IMR-90 (cell line): ENCODE data around the gene MICAL3. TPM values are rescaled to one million over a fixed set of nuclear protein-coding genes. Genes with fewer than 3 reads are reported as not detected.
A peak's percentile ranks its signal among the peaks of the same experiment; 100 is the strongest.
"Not testable (repeated sequence)": the region's sequence is repeated elsewhere in the genome, so short reads cannot be mapped to it uniquely, and the experiment has no call there.

Experiments used
- ATAC-seq: fragments of 200-7000 bp; cut with Tn5 transposase; 2 replicates; pipeline ENCODE4 v1.9.1; 2020; ENCODE audit warnings: low read depth, mild to moderate bottlenecking, moderate library complexity
- BruUV-seq: library from RNA; stranded (reverse); fragments of 400-500 nt; replicated peaks from 2 replicates; lab custom pipeline; 2021; lab: Mats Ljungman, UMichigan
- CTCF ChIA-PET: fragments of 300-600 bp; formaldehyde crosslinking; extraction: SDS; loops from one replicate; lab custom pipeline; 2021; ENCODE audit warnings: antibody characterized with exemption; lab: Yijun Ruan, JAX
- POLR2A ChIA-PET: fragments of 300-600 bp; sonication (Branson Sonifier 250); formaldehyde crosslinking; loops from one replicate; lab custom pipeline; 2022; ENCODE audit warnings: antibody characterized with exemption; ENCODE audit not compliant: unreplicated experiment; lab: Charles Lee
- DNase-seq: peaks from one replicate; pipeline ENCODE4 v3.0.0; 2013
- H2AFZ ChIP-seq: replicated peaks from 2 replicates; pipeline ENCODE3; 2013; ENCODE audit warnings: low read length, mild to moderate bottlenecking; ENCODE audit not compliant: poor library complexity
- H2AK5ac ChIP-seq: 2 replicates; pipeline ENCODE4 v1.6.1; 2013; ENCODE audit warnings: low read depth, low read length, inconsistent platforms
- H2AK9ac ChIP-seq: replicated peaks from 2 replicates; pipeline ENCODE3; 2013; ENCODE audit warnings: mild to moderate bottlenecking, low read depth, low read length, moderate library complexity; ENCODE audit not compliant: poor library complexity
- H2BK120ac ChIP-seq: 2 replicates; pipeline ENCODE4 v1.6.1; 2013; ENCODE audit warnings: low read depth, low read length, inconsistent platforms
- H2BK15ac ChIP-seq: 3 replicates; pipeline ENCODE4 v1.6.1; 2013; ENCODE audit warnings: low read depth, low read length, inconsistent platforms
- H2BK20ac ChIP-seq: 2 replicates; pipeline ENCODE4 v1.6.1; 2013; ENCODE audit warnings: low read depth, mild to moderate bottlenecking, inconsistent platforms, low read length, moderate library complexity
- H2BK5ac ChIP-seq: 2 replicates; pipeline ENCODE4 v1.6.1; 2013; ENCODE audit warnings: mild to moderate bottlenecking, low read depth, low read length, inconsistent platforms; ENCODE audit not compliant: poor library complexity, severe bottlenecking
- H3K14ac ChIP-seq: replicated peaks from 2 replicates; pipeline ENCODE4 v1.6.1; 2013; ENCODE audit warnings: low read depth, low read length, inconsistent platforms
- H3K18ac ChIP-seq: 2 replicates; pipeline ENCODE4 v1.6.1; 2013; ENCODE audit warnings: low read depth, low read length, control low read depth
- H3K23ac ChIP-seq: 2 replicates; pipeline ENCODE4 v1.6.1; 2013; ENCODE audit warnings: low read depth, low read length, inconsistent platforms
- H3K27ac ChIP-seq: 2 replicates; pipeline ENCODE4 v1.5.1; 2013; ENCODE audit warnings: mild to moderate bottlenecking, control low read depth, low read length; ENCODE audit not compliant: insufficient read depth
- H3K27me3 ChIP-seq: 2 replicates; pipeline ENCODE4 v1.6.1; 2013; ENCODE audit warnings: low read length; ENCODE audit not compliant: control insufficient read depth, insufficient read depth
- H3K36me3 ChIP-seq: 2 replicates; pipeline ENCODE4 v1.6.1; 2013; ENCODE audit warnings: low read length, mixed read lengths; ENCODE audit not compliant: control insufficient read depth, insufficient read depth
- H3K4ac ChIP-seq: 2 replicates; pipeline ENCODE4 v1.6.1; 2013; ENCODE audit warnings: low read depth, low read length, inconsistent platforms
- H3K4me1 ChIP-seq: 2 replicates; pipeline ENCODE4 v1.6.1; 2013; ENCODE audit warnings: low read length, mixed read lengths; ENCODE audit not compliant: control insufficient read depth, insufficient read depth
- H3K4me2 ChIP-seq: 2 replicates; pipeline ENCODE4 v1.6.1; 2013; ENCODE audit warnings: low read depth, mild to moderate bottlenecking, control low read depth, low read length, moderate library complexity
- H3K4me3 ChIP-seq: 2 replicates; pipeline ENCODE4 v1.5.1; 2013; ENCODE audit warnings: low read depth, mild to moderate bottlenecking, control low read depth, low read length, moderate library complexity; ENCODE audit not compliant: insufficient read depth
- H3K56ac ChIP-seq: 2 replicates; pipeline ENCODE4 v1.6.1; 2013; ENCODE audit warnings: low read length, inconsistent platforms; ENCODE audit not compliant: insufficient read depth; ENCODE audit errors: extremely low read depth
- H3K79me1 ChIP-seq, 2 experiments: 2 replicates each; pipeline ENCODE4 v1.6.1; 2013; ENCODE audit warnings: low read length in 2 of 2, inconsistent platforms in 1 of 2, low read depth in 1 of 2
- H3K9ac ChIP-seq: 2 replicates; pipeline ENCODE4 v1.6.1; 2013; ENCODE audit warnings: low read depth, low read length, control low read depth
- H3K9me1 ChIP-seq: 2 replicates; pipeline ENCODE4 v1.6.1; 2013; ENCODE audit warnings: low read length, inconsistent platforms; ENCODE audit not compliant: insufficient read depth
- H3K9me3 ChIP-seq: 2 replicates; pipeline ENCODE4 v1.6.1; 2013; ENCODE audit warnings: low read length; ENCODE audit not compliant: control insufficient read depth, insufficient read depth
- H4K20me1 ChIP-seq: 2 replicates; pipeline ENCODE4 v1.6.1; 2013; ENCODE audit warnings: low read length, inconsistent platforms; ENCODE audit not compliant: insufficient read depth
- H4K5ac ChIP-seq: 2 replicates; pipeline ENCODE4 v1.6.1; 2013; ENCODE audit warnings: mild to moderate bottlenecking, low read depth, low read length, control low read depth
- H4K8ac ChIP-seq, 2 experiments: 2 replicates each; pipeline ENCODE4 v1.6.1; 2013; ENCODE audit warnings: low read depth in 2 of 2, low read length in 2 of 2, control low read depth in 1 of 2, inconsistent platforms in 1 of 2
- H4K91ac ChIP-seq: 2 replicates; pipeline ENCODE4 v1.6.1; 2013; ENCODE audit warnings: low read depth, low read length, inconsistent platforms; ENCODE audit not compliant: insufficient read depth
- CEBPB ChIP-seq: IDR thresholded peaks from 2 replicates; pipeline ENCODE4 v1.6.1; 2012; ENCODE audit warnings: low read depth, low read length, improper control_type of control experiment
- CHD1 ChIP-seq: IDR thresholded peaks from 2 replicates; pipeline ENCODE4 v1.6.1; 2012; ENCODE audit warnings: low read depth, low read length, improper control_type of control experiment
- MXI1 ChIP-seq: IDR thresholded peaks from 2 replicates; pipeline ENCODE4 v1.6.1; 2012; ENCODE audit warnings: low read depth, mild to moderate bottlenecking, low read length, moderate library complexity, borderline replicate concordance
- RAD21 ChIP-seq: IDR thresholded peaks from 2 replicates; pipeline ENCODE4 v1.6.1; 2012; ENCODE audit warnings: low read length, improper control_type of control experiment
- RCOR1 ChIP-seq: IDR thresholded peaks from 2 replicates; pipeline ENCODE4 v1.6.1; 2012; ENCODE audit warnings: mild to moderate bottlenecking, low read length, improper control_type of control experiment; ENCODE audit not compliant: insufficient replicate concordance
- USF2 ChIP-seq: fragments of 150-350 bp; IDR thresholded peaks from 2 replicates; pipeline ENCODE4 v1.6.1; 2017; ENCODE audit warnings: mild to moderate bottlenecking, antibody characterized with exemption, low read length, low read depth
- WGBS, 2 experiments: methylation state at CpG; one replicate each; pipeline versions ENCODE4 v1.1.5 to v1.1.7; 2013; ENCODE audit warnings: missing lambda C conversion rate in 2 of 2; ENCODE audit not compliant: insufficient read length in 1 of 2; ENCODE audit errors: extremely low coverage in 2 of 2; 5-methylcytosine and 5-hydroxymethylcytosine counted together
- dilution Hi-C: fragments of 300-500 bp; cut with HindIII; formaldehyde crosslinking; loops from one replicate; pipeline ENCODE4 v1.14.3; 2018; ENCODE audit warnings: low sequenced_read_pairs; ENCODE audit not compliant: unreplicated experiment
- in situ Hi-C: fragments of 300-500 bp; cut with MboI; formaldehyde crosslinking; loops from 3 replicates; pipeline ENCODE4 v1.14.3; 2019; ENCODE audit warnings: low sequenced_read_pairs, inconsistent platforms, mixed read lengths
- intact Hi-C: fragments of 100-400 bp; cut with micrococcal nuclease; formaldehyde crosslinking; loops from 2 replicates; pipeline ENCODE4 v1.10.0; 2022
- polyA plus RNA-seq, 3 experiments: library from polyadenylated mRNA; depleted of rRNA; stranded (reverse); fragments of >200 nt; gene quantifications; 2 replicates each; pipeline ENCODE4 v1.2.3, GENCODE V29; 2012; ENCODE audit warnings: low replicate concordance in 1 of 3
- total RNA-seq: library from RNA; depleted of rRNA; stranded (reverse); fragments of >200 nt; gene quantifications from 2 replicates; pipeline ENCODE4 v1.2.3, GENCODE V29; 2012

The MICAL3 gene
- total and polyA plus RNA-seq, 2 of the 4 experiments (the other 2 are of a cell fraction): 17.6 to 26.8 TPM

DNA sequence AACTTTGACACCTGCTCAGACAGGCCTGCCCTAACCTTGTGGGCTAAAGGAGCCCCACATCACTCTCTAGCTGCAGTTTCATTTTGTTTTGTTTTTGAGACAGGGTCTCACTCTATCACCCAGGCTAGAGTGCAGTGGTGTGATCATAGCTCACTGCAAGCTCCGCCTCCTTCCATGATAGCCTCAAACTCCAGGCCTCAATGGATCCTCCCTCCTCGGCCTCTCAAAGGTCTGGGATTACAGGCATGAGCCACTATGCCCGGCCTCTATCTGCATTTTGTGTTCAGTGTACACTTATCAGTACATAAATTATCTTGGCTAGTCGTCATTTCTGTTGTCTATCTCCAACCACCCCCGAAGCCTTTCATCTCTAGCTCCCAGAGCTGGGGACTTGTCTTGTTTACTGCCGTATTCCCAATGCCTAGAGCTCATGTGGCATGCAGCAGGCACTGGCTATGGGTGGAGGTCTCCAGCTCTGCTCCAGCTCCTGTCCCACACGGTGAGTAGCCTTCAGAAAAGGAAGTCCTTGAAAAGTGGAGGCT is 31.3 kb upstream of the MICAL3 start:
- Histone ChIP-seq H3K18ac (peak overlapping the region; percentile 14), H3K79me1 (no peaks in the 10 kb centered on the region), H2BK5ac (peak overlapping the region; percentile 39), H2AK5ac (peak overlapping the region; percentile 71), H3K27ac (peak overlapping the region; percentile 63), H3K4me1 (peaks cover 14% of the 10 kb centered on the region), H3K4ac (peak overlapping the region; percentile 82), H3K56ac (no peak overlapping the region), H4K20me1 (no peaks in the 10 kb centered on the region), H2BK120ac (peak overlapping the region; percentile 84), H4K91ac (peak overlapping the region; percentile 64), H3K9ac (no peak overlapping the region), H3K36me3 (no peaks in the 10 kb centered on the region), H3K23ac (peak overlapping the region; percentile 57; the same call in 1 of the 2 replicates), H2BK20ac (peak overlapping the region; percentile 71; the same call in 1 of the 2 replicates), H2BK15ac (peak overlapping the region; percentile 86; the same call in 2 of the 3 replicates), H3K4me3 (no peak overlapping the region), H3K4me2 (no peak overlapping the region), H2AK9ac (peak overlapping the region; percentile 56), H4K8ac (peak overlapping the region; percentile 63 to 64; a peak in 3 of 4 replicates), H2AFZ (peak overlapping the region; percentile 81), H3K27me3 (no peaks in the 10 kb centered on the region), H3K9me1 (peaks cover 12% of the 10 kb centered on the region), H3K14ac (peak overlapping the region; percentile 67), H4K5ac (peak overlapping the region; percentile 20), H3K9me3 (no peaks in the 10 kb centered on the region)
- intact Hi-C loops: no loop called here
- in situ Hi-C loops: loop anchor here (25.0 kb wide), 1 partner anchor 493 kb away; the partner anchor contains the start of gene SLC25A18
- ATAC-seq: no peak
- dilution Hi-C loops: no loop called here
- no peak for DNase-seq
- WGBS, 2 experiments: 83% methylated on average over 1 of the region's 7 CpGs; no CpG with 5 or more reads in 1 of the 2 experiments
- BruUV-seq: no TSS peak
- TF ChIP-seq RCOR1 (no peak), MXI1 (no peak), RAD21 (no peak), CEBPB (no peak), USF2 (no peak), CHD1 (no peak)
- CTCF ChIA-PET: interaction anchor here (0.5 to 1.4 kb wide), 3 partner anchors 20 to 335 kb away, joined by 4 read pairs; no protein-coding TSS in a partner anchor
- POLR2A ChIA-PET: no interaction called here

DNA sequence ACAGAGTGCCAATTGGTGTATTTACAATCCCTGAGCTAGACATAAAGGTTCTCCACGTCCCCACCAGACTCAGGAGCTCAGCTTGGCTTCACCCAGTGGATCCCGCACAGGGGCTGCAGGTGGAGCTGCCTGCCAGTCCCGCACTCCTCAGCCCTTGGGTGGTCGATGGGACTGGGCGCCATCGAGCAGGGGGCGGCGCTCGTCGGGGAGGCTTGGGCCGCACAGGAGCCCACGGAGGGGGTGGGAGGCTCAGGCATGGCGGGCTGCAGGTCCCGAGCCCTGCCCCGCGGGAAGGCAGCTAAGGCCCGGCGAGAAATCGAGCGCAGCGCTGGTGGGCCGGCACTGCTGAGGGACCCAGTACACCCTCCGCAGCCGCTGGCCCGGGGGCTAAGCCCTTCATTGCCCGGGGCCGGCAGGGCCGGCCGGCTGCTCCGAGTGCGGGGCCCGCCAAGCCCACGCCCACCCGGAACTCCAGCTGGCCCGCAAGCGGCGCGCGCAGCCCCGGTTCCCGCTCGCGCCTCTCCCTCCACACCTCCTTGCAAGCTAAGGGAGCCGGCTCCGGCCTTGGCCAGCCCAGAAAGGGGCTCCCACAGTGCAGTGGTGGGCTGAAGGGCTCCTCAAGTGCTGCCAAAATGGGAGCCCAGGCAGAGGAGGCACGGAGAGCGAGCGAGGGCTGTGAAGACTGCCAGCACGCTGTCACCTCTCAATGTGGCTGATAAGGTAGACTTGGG is 29.0 kb upstream of the MICAL3 start:
- H3K9me3 ChIP-seq, H3K36me3 ChIP-seq, H2AFZ ChIP-seq, H2AK9ac ChIP-seq, BruUV-seq, H2BK5ac ChIP-seq, H3K4me3 ChIP-seq, intact Hi-C loops, H2BK20ac ChIP-seq, DNase-seq, ATAC-seq, H3K4me2 ChIP-seq, H4K20me1 ChIP-seq, H3K18ac ChIP-seq, H3K79me1 ChIP-seq, dilution Hi-C loops, POLR2A ChIA-PET, H3K4ac ChIP-seq, H3K9ac ChIP-seq, H2BK15ac ChIP-seq, H4K91ac ChIP-seq, H3K14ac ChIP-seq, H4K5ac ChIP-seq, CTCF ChIA-PET, H3K27me3 ChIP-seq, H4K8ac ChIP-seq, H3K27ac ChIP-seq, H3K23ac ChIP-seq, H3K56ac ChIP-seq, H2BK120ac ChIP-seq: not testable (repeated sequence)
- Histone ChIP-seq H3K9me1 (peaks cover 17% of the 10 kb centered on the region), H2AK5ac (peak overlapping the region; percentile 66; the same call in 1 of the 2 replicates), H3K4me1 (peaks cover 15% of the 10 kb centered on the region)
- no CpG with 5 or more reads among the region's 49 CpGs for WGBS, 2 experiments
- in situ Hi-C loops: loop anchor here (25.0 kb wide), 1 partner anchor 491 kb away; the partner anchor contains the start of gene SLC25A18
